SU-DHL-6 (cell line): ENCODE results near the gene MAN2A2.

Experiments used
- H2AFZ ChIP-seq: fragments of 200-600 bp; sonication (generic); 2 replicates; pipeline ENCODE4 v1.6.1; 2014; ENCODE audit warnings: low read depth, mild to moderate bottlenecking, moderate library complexity, mixed read lengths, antibody characterized with exemption, low read length; ENCODE audit not compliant: severe bottlenecking
- H3F3A ChIP-seq: fragments of 200-600 bp; shearing (Covaris generic); 2 replicates; pipeline ENCODE4 v1.6.0; 2016; ENCODE audit warnings: antibody characterized with exemption, mild to moderate bottlenecking; ENCODE audit not compliant: insufficient read depth
- H3K27ac ChIP-seq: fragments of 200-600 bp; sonication (generic); 2 replicates; pipeline ENCODE4 v1.5.1; 2016; ENCODE audit warnings: low read depth, mild to moderate bottlenecking, low read length, moderate library complexity, mixed read lengths
- H3K27me3 ChIP-seq: fragments of 200-600 bp; sonication (generic), shearing (Covaris generic); 2 replicates; pipeline ENCODE4 v1.6.0; 2014; ENCODE audit warnings: mild to moderate bottlenecking, low read length
- H3K36me3 ChIP-seq: fragments of 200-600 bp; sonication (generic); 2 replicates; pipeline ENCODE4 v1.6.1; 2014; ENCODE audit warnings: mild to moderate bottlenecking, low read length, mixed read lengths
- H3K4me2 ChIP-seq: fragments of 300-600, 200-600 bp; shearing (Covaris generic), sonication (generic); 2 replicates; pipeline ENCODE4 v1.6.0; 2014; ENCODE audit warnings: low read length, low read depth, mild to moderate bottlenecking; ENCODE audit not compliant: poor library complexity, severe bottlenecking
- H3K4me3 ChIP-seq: fragments of 200-600 bp; sonication (generic); 2 replicates; pipeline ENCODE4 v1.5.1; 2014; ENCODE audit warnings: antibody characterized with exemption, low read length, mild to moderate bottlenecking, mixed read lengths; ENCODE audit not compliant: insufficient read depth, poor library complexity, severe bottlenecking
- H3K79me2 ChIP-seq: fragments of 200-600 bp; sonication (generic); 2 replicates; pipeline ENCODE4 v1.6.1; 2014; ENCODE audit warnings: mild to moderate bottlenecking, low read length, moderate library complexity; ENCODE audit not compliant: insufficient read depth
- H3K9ac ChIP-seq: fragments of 200-600 bp; sonication (generic); 2 replicates; pipeline ENCODE4 v1.7.0; 2014; ENCODE audit warnings: mild to moderate bottlenecking, low read length
- H3K9me2 ChIP-seq: fragments of 200-600 bp; sonication (generic); replicated peaks from 2 replicates; pipeline ENCODE4 v1.6.1; 2014; ENCODE audit warnings: low read length; ENCODE audit not compliant: insufficient read depth
- H3K9me3 ChIP-seq: fragments of 200-600 bp; sonication (generic); 2 replicates; pipeline ENCODE4 v1.6.1; 2014; ENCODE audit warnings: low read length, mixed read lengths; ENCODE audit not compliant: insufficient read depth
- H4K20me1 ChIP-seq: fragments of 200-600 bp; sonication (generic); 2 replicates; pipeline ENCODE4 v1.6.1; 2014; ENCODE audit warnings: low read depth, mild to moderate bottlenecking, antibody characterized with exemption, low read length, moderate library complexity, mixed read lengths
- CTCF ChIP-seq: fragments of 200-600 bp; sonication (generic); IDR thresholded peaks from one replicate; pipeline ENCODE4 v1.5.1; 2017; ENCODE audit warnings: antibody characterized with exemption, mild to moderate bottlenecking, low read length, moderate library complexity; ENCODE audit not compliant: insufficient read depth, poor library complexity, severe bottlenecking
- EZH2phosphoT487 ChIP-seq: fragments of 200-600 bp; sonication (generic), shearing (Covaris generic); conservative IDR thresholded peaks from 2 replicates; pipeline ENCODE4 v1.6.1; 2018; ENCODE audit warnings: mild to moderate bottlenecking, antibody characterized with exemption, low read length, moderate library complexity, mixed read lengths

MAN2A2 gene

GRCh38 chr15:90910441-90911301 lies 7.6 kb downstream of the MAN2A2 start:
- H3F3A ChIP-seq = no peaks in the 10 kb centered on the region
- no peaks in the 10 kb centered on the region for H4K20me1 ChIP-seq
- H3K36me3 ChIP-seq = no peaks in the 10 kb centered on the region
- H3K27me3 ChIP-seq = no peaks in the 10 kb centered on the region
- no peak overlapping the region for H3K9ac ChIP-seq
- H3K9me2 ChIP-seq = no peaks in the 10 kb centered on the region
- TF ChIP-seq CTCF = no peak
- no peak for TF ChIP-seq EZH2phosphoT487
- H3K79me2 ChIP-seq = no peaks in the 10 kb centered on the region
- H2AFZ ChIP-seq = no peak overlapping the region
- no peak overlapping the region for H3K4me2 ChIP-seq
- H3K4me3 ChIP-seq = no peak overlapping the region
- no peaks in the 10 kb centered on the region for H3K9me3 ChIP-seq
- no peak overlapping the region for H3K27ac ChIP-seq

GRCh38 chr15:90911302-90911623 lies 8.2 kb downstream of the MAN2A2 start:
- Histone ChIP-seq H3K4me2 (no peak overlapping the region), H3K27ac (no peak overlapping the region)
- TF ChIP-seq EZH2phosphoT487 (no peak), CTCF (no peak)

GRCh38 chr15:90911906-90912769 lies 9.0 kb downstream of the MAN2A2 start:
- Histone ChIP-seq H3K36me3 (no peaks in the 10 kb centered on the region), H3K79me2 (no peaks in the 10 kb centered on the region), H3K27me3 (no peaks in the 10 kb centered on the region), H3K27ac (no peak overlapping the region), H3F3A (no peaks in the 10 kb centered on the region), H3K9me3 (no peaks in the 10 kb centered on the region), H3K4me2 (no peak overlapping the region), H3K9me2 (no peaks in the 10 kb centered on the region), H2AFZ (no peak overlapping the region), H3K9ac (no peak overlapping the region), H3K4me3 (no peak overlapping the region), H4K20me1 (no peaks in the 10 kb centered on the region)
- TF ChIP-seq CTCF (no peak), EZH2phosphoT487 (no peak)

More at GRCh38 chr15:90911302-90911623, 8.2 kb downstream of the MAN2A2 start:
- Histone ChIP-seq H4K20me1 (no peaks in the 10 kb centered on the region), H2AFZ (no peak overlapping the region), H3K79me2 (no peaks in the 10 kb centered on the region), H3K9me2 (no peaks in the 10 kb centered on the region), H3K27me3 (no peaks in the 10 kb centered on the region), H3K4me3 (no peak overlapping the region), H3K9me3 (no peaks in the 10 kb centered on the region), H3F3A (no peaks in the 10 kb centered on the region), H3K36me3 (no peaks in the 10 kb centered on the region), H3K9ac (no peak overlapping the region)
